ENCODE results near the gene RAB40B.
A peak's percentile ranks its signal among the peaks of the same experiment; 100 is the strongest.

The RAB40B gene

GRCh38 chr17:82697808-82698064, 762 bp downstream of the RAB40B start:
- no peak for DNase-seq
- Histone ChIP-seq H3K9me2 (replicated peaks; ENCODE audit: insufficient read depth, low read length) (no peaks in the 10 kb centered on the region), H3K27me3 (replicated peaks; ENCODE audit: insufficient read depth, low read length) (no peaks in the 10 kb centered on the region), H3K79me2 (ENCODE audit: low read length) (peaks cover 10% of the 10 kb centered on the region; the same call in 1 of the 2 replicates), H3K9me3 (replicated peaks; ENCODE audit: insufficient read depth, low read length) (no peaks in the 10 kb centered on the region), H3K4me2 (ENCODE audit: low read depth, low read length) (peak overlapping the region; percentile 65), H3K36me3 (replicated peaks; ENCODE audit: insufficient read depth, low read length) (no peaks in the 10 kb centered on the region), H3K9ac (ENCODE audit: low read length) (no peak overlapping the region), H2AFZ (ENCODE audit: low read length) (no peak overlapping the region), H3K4me1 (ENCODE audit: low read length) (peaks cover 4% of the 10 kb centered on the region; the same call in 1 of the 2 replicates), H4K20me1 (ENCODE audit: insufficient read depth, low read length) (no peaks in the 10 kb centered on the region), H3F3A (ENCODE audit: insufficient read depth, low read length) (no peaks in the 10 kb centered on the region), H3K27ac (ENCODE audit: low read length) (no peak overlapping the region), H3K4me3 (ENCODE audit: low read length) (peak overlapping the region; percentile 53; the same call in 1 of the 2 replicates)
- TF ChIP-seq EZH2 (optimal IDR thresholded peaks at IDR 0.05; ENCODE audit: low read depth, low read length) (no peak), EZH2phosphoT487 (IDR thresholded peaks at IDR 0.05; ENCODE audit: low read length) (no peak)
- TF ChIP-seq, protein P1, sequence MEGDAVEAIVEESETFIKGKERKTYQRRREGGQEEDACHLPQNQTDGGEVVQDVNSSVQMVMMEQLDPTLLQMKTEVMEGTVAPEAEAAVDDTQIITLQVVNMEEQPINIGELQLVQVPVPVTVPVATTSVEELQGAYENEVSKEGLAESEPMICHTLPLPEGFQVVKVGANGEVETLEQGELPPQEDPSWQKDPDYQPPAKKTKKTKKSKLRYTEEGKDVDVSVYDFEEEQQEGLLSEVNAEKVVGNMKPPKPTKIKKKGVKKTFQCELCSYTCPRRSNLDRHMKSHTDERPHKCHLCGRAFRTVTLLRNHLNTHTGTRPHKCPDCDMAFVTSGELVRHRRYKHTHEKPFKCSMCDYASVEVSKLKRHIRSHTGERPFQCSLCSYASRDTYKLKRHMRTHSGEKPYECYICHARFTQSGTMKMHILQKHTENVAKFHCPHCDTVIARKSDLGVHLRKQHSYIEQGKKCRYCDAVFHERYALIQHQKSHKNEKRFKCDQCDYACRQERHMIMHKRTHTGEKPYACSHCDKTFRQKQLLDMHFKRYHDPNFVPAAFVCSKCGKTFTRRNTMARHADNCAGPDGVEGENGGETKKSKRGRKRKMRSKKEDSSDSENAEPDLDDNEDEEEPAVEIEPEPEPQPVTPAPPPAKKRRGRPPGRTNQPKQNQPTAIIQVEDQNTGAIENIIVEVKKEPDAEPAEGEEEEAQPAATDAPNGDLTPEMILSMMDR (IDR thresholded peaks at IDR 0.05; ENCODE audit: low read length), result no peak

- H3K4me1 ChIP-seq (ENCODE audit: low read length), result peaks cover 4% of the 10 kb centered on the region; the same call in 1 of the 2 replicates
- TF ChIP-seq EZH2phosphoT487 (IDR thresholded peaks at IDR 0.05; ENCODE audit: low read length), result no peak
- TF ChIP-seq EZH2 (optimal IDR thresholded peaks at IDR 0.05; ENCODE audit: low read depth, low read length), result no peak
- TF ChIP-seq, protein P1 (IDR thresholded peaks at IDR 0.05; ENCODE audit: low read length), result no peak
- H2AFZ ChIP-seq (ENCODE audit: low read length), result no peak overlapping the region
- no peak for DNase-seq
- no peak overlapping the region for H3K27ac ChIP-seq (ENCODE audit: low read length)
- H4K20me1 ChIP-seq (ENCODE audit: insufficient read depth, low read length), result no peaks in the 10 kb centered on the region
- no peaks in the 10 kb centered on the region for H3K36me3 ChIP-seq (replicated peaks; ENCODE audit: insufficient read depth, low read length)
- H3K4me3 ChIP-seq (ENCODE audit: low read length), result peak overlapping the region; percentile 53; the same call in 1 of the 2 replicates
- H3F3A ChIP-seq (ENCODE audit: insufficient read depth, low read length), result no peaks in the 10 kb centered on the region
- H3K9me2 ChIP-seq (replicated peaks; ENCODE audit: insufficient read depth, low read length), result no peaks in the 10 kb centered on the region
- H3K4me2 ChIP-seq (ENCODE audit: low read depth, low read length), result peak overlapping the region; percentile 65
- no peaks in the 10 kb centered on the region for H3K27me3 ChIP-seq (replicated peaks; ENCODE audit: insufficient read depth, low read length)
- no peak overlapping the region for H3K9ac ChIP-seq (ENCODE audit: low read length)
- H3K79me2 ChIP-seq (ENCODE audit: low read length), result peaks cover 10% of the 10 kb centered on the region; the same call in 1 of the 2 replicates
- no peaks in the 10 kb centered on the region for H3K9me3 ChIP-seq (replicated peaks; ENCODE audit: insufficient read depth, low read length)
Observed at GRCh38 chr17:82696916-82697807, 1.3 kb downstream of the RAB40B start.

GRCh38 chr17:82696259-82696658, 2.2 kb downstream of the RAB40B start:
- H2AFZ ChIP-seq (ENCODE audit: low read length), result no peak overlapping the region
- no peaks in the 10 kb centered on the region for H3K27me3 ChIP-seq (replicated peaks; ENCODE audit: insufficient read depth, low read length)
- H4K20me1 ChIP-seq (ENCODE audit: insufficient read depth, low read length), result no peaks in the 10 kb centered on the region
- H3K4me3 ChIP-seq (ENCODE audit: low read length), result no peak overlapping the region
- peaks cover 4% of the 10 kb centered on the region; the same call in 1 of the 2 replicates for H3K4me1 ChIP-seq (ENCODE audit: low read length)
- H3K79me2 ChIP-seq (ENCODE audit: low read length), result peaks cover 10% of the 10 kb centered on the region; the same call in 1 of the 2 replicates
- no peaks in the 10 kb centered on the region for H3F3A ChIP-seq (ENCODE audit: insufficient read depth, low read length)
- H3K36me3 ChIP-seq (replicated peaks; ENCODE audit: insufficient read depth, low read length), result no peaks in the 10 kb centered on the region
- H3K9me2 ChIP-seq (replicated peaks; ENCODE audit: insufficient read depth, low read length), result no peaks in the 10 kb centered on the region
- H3K4me2 ChIP-seq (ENCODE audit: low read depth, low read length), result no peak overlapping the region
- no peak overlapping the region for H3K27ac ChIP-seq (ENCODE audit: low read length)
- no peak for DNase-seq
- no peak overlapping the region for H3K9ac ChIP-seq (ENCODE audit: low read length)
- TF ChIP-seq EZH2phosphoT487 (IDR thresholded peaks at IDR 0.05; ENCODE audit: low read length) (no peak), EZH2 (optimal IDR thresholded peaks at IDR 0.05; ENCODE audit: low read depth, low read length) (no peak)
- TF ChIP-seq, protein P1 (IDR thresholded peaks at IDR 0.05; ENCODE audit: low read length), result no peak
- H3K9me3 ChIP-seq (replicated peaks; ENCODE audit: insufficient read depth, low read length), result no peaks in the 10 kb centered on the region
